ENCODE data around the gene ACKR2.

Gene ACKR2

GRCh38 chr3:42800251-42800650, 9.0 kb upstream of the ACKR2 start:
- no peaks in the 10 kb centered on the region for H3K9me3 ChIP-seq (ENCODE audit: insufficient read depth, low read depth, low read length)
- H3K27me3 ChIP-seq (ENCODE audit: insufficient read depth, low read length, poor library complexity, severe bottlenecking): no peaks in the 10 kb centered on the region
- no peak overlapping the region for H2AFZ ChIP-seq (ENCODE audit: low read length)
- no peak overlapping the region for H3K4me3 ChIP-seq (ENCODE audit: low read length, poor library complexity, severe bottlenecking)
- peaks cover 43% of the 10 kb centered on the region for H3K4me1 ChIP-seq (ENCODE audit: insufficient read depth, low read length, poor library complexity, severe bottlenecking)
- peaks cover 58% of the 10 kb centered on the region for H3K79me2 ChIP-seq (ENCODE audit: insufficient read depth, low read length)
- no peaks in the 10 kb centered on the region for H3F3A ChIP-seq (ENCODE audit: low read depth)
- no peak for TF ChIP-seq CTCF (conservative IDR thresholded peaks at IDR 0.05; ENCODE audit: low read length)
- no peak overlapping the region for H3K9ac ChIP-seq (ENCODE audit: low read depth, low read length, poor library complexity, severe bottlenecking)
- no peaks in the 10 kb centered on the region for H3K36me3 ChIP-seq (ENCODE audit: insufficient read depth, low read length)
- peaks cover 27% of the 10 kb centered on the region for H4K20me1 ChIP-seq (ENCODE audit: insufficient read depth, low read length, poor library complexity, severe bottlenecking)
- peak overlapping the region; percentile 99 for H3K4me2 ChIP-seq (ENCODE audit: low read depth, low read length, poor library complexity, severe bottlenecking)
- no peaks in the 10 kb centered on the region for H3K9me2 ChIP-seq (replicated peaks; ENCODE audit: low read depth, low read length)

DNA sequence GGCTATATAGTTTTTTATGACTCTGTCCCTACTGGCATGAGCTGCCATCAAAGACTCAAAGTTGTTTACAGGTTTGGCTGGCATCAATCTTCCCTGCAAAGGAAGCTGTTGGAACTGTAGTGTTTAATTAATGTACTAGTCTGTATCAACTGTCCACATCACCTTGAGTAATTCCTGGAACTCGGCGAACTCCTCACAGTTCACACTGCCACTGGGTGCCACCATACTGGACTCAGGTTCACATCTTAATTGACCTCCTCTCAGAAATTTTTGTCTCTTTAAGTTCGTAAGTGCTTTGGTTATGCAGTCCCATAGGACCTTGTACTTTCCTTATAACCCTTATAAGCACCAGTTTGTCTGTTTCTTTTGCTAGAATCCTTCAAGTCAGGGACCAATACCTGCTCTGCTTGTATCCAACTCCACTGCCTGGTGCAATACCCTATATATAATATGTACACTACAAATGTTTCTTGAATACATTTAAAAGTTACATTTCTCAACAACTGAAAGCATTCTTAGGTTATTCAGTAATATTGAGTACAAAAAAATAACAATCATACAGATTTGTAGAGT, 8.1 kb upstream of the ACKR2 start:
- Histone ChIP-seq H4K20me1 (ENCODE audit: insufficient read depth, low read length, poor library complexity, severe bottlenecking) (peaks cover 20% of the 10 kb centered on the region), H3K9ac (ENCODE audit: low read depth, low read length, poor library complexity, severe bottlenecking) (peak overlapping the region; percentile 23), H2AFZ (ENCODE audit: low read length) (no peak overlapping the region), H3K4me3 (ENCODE audit: low read length, poor library complexity, severe bottlenecking) (peak overlapping the region; percentile 85), H3K79me2 (ENCODE audit: insufficient read depth, low read length) (peaks cover 49% of the 10 kb centered on the region), H3K9me3 (ENCODE audit: insufficient read depth, low read depth, low read length) (no peaks in the 10 kb centered on the region), H3K9me2 (replicated peaks; ENCODE audit: low read depth, low read length) (no peaks in the 10 kb centered on the region), H3K36me3 (ENCODE audit: insufficient read depth, low read length) (no peaks in the 10 kb centered on the region), H3F3A (ENCODE audit: low read depth) (no peaks in the 10 kb centered on the region), H3K4me1 (ENCODE audit: insufficient read depth, low read length, poor library complexity, severe bottlenecking) (peaks cover 44% of the 10 kb centered on the region), H3K4me2 (ENCODE audit: low read depth, low read length, poor library complexity, severe bottlenecking) (peak overlapping the region; percentile 99), H3K27me3 (ENCODE audit: insufficient read depth, low read length, poor library complexity, severe bottlenecking) (no peaks in the 10 kb centered on the region)
- TF ChIP-seq CTCF (conservative IDR thresholded peaks at IDR 0.05; ENCODE audit: low read length): no peak
- TF ChIP-seq EZH2phosphoT487 (IDR thresholded peaks at IDR 0.05; ENCODE audit: borderline replicate concordance): no peak

DNA sequence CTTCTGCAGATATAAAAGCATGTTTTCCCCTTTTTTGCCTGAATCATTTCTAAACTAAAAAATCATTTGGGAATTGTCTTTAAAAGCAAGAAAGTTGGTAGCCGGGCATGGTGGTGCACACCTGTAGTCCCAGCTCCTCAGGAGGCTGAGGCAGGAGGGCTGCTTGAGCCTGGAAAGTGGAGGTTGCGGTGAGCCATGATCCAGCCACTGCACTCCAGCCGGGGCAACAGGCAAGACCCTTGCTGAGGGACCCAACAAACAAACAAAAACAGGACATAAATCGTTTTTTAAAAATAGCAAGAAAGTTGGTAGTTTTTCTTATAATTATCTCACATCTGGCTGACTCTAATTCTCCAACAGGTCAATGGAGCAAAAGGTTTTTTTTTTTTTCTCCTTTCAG, 7.5 kb upstream of the ACKR2 start:
- H4K20me1 ChIP-seq (ENCODE audit: insufficient read depth, low read length, poor library complexity, severe bottlenecking): peaks cover 20% of the 10 kb centered on the region
- H3K9me3 ChIP-seq (ENCODE audit: insufficient read depth, low read depth, low read length): no peaks in the 10 kb centered on the region
- H3K36me3 ChIP-seq (ENCODE audit: insufficient read depth, low read length): no peaks in the 10 kb centered on the region
- peak overlapping the region; percentile 99 for H3K4me2 ChIP-seq (ENCODE audit: low read depth, low read length, poor library complexity, severe bottlenecking)
- no peaks in the 10 kb centered on the region for H3F3A ChIP-seq (ENCODE audit: low read depth)
- no peak overlapping the region for H2AFZ ChIP-seq (ENCODE audit: low read length)
- H3K4me3 ChIP-seq (ENCODE audit: low read length, poor library complexity, severe bottlenecking): peak overlapping the region; percentile 85
- H3K79me2 ChIP-seq (ENCODE audit: insufficient read depth, low read length): peaks cover 49% of the 10 kb centered on the region
- no peaks in the 10 kb centered on the region for H3K9me2 ChIP-seq (replicated peaks; ENCODE audit: low read depth, low read length)
- H3K9ac ChIP-seq (ENCODE audit: low read depth, low read length, poor library complexity, severe bottlenecking): peak overlapping the region; percentile 88
- TF ChIP-seq CTCF (conservative IDR thresholded peaks at IDR 0.05; ENCODE audit: low read length) (no peak), EZH2phosphoT487 (IDR thresholded peaks at IDR 0.05; ENCODE audit: borderline replicate concordance) (no peak)
- H3K4me1 ChIP-seq (ENCODE audit: insufficient read depth, low read length, poor library complexity, severe bottlenecking): peaks cover 44% of the 10 kb centered on the region
- H3K27me3 ChIP-seq (ENCODE audit: insufficient read depth, low read length, poor library complexity, severe bottlenecking): no peaks in the 10 kb centered on the region
